HG03432 (cell line): ENCODE results near the gene ZNF384.

Experiments
- ATAC-seq: cut with Tn5 transposase; IDR thresholded peaks from one replicate; pipeline ENCODE4 v1.9.1; 2021; ENCODE audit warnings: mild to moderate bottlenecking, moderate library complexity; ENCODE audit not compliant: unreplicated experiment

Gene ZNF384

DNA sequence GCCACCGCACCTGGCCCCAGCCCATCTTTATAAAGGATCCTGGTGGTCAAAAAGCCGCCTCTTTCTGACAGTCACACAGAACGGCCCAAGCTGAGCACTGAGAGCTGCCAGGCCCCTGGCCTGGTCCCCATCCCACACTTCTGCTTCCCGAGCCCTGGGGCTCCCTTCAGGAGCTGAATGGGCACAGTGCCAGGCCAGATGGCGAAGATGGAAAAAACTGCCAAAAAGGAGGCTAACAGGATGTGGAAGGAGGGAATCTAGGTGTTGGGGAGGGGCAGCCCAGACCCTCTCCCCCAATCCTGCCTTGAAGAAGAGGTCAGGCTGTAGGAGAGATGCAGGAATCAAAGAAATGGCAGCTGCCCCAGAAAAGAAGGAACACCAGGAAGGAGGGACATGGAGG lies 58.4 kb downstream of the ZNF384 start:
- ATAC-seq, result no peak

DNA sequence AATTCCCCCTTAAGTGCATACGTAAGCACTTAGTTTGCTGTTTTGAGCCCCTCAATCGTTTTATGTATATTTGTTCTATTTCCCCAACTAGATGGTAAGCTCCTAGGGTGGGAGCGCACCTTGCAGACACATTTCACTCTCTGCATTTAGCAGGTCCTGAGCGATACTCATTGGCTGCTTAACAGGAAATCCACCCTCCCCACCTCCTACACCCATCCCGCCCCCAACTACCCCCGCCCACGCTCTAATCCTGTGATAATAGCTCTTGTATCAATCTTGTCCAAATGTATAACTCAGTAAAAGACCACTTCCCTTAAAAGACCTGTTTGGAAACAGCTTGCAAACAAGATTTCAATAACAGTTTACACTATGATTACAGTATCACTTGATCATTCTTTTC lies 61.6 kb downstream of the ZNF384 start:
- no peak for ATAC-seq

DNA sequence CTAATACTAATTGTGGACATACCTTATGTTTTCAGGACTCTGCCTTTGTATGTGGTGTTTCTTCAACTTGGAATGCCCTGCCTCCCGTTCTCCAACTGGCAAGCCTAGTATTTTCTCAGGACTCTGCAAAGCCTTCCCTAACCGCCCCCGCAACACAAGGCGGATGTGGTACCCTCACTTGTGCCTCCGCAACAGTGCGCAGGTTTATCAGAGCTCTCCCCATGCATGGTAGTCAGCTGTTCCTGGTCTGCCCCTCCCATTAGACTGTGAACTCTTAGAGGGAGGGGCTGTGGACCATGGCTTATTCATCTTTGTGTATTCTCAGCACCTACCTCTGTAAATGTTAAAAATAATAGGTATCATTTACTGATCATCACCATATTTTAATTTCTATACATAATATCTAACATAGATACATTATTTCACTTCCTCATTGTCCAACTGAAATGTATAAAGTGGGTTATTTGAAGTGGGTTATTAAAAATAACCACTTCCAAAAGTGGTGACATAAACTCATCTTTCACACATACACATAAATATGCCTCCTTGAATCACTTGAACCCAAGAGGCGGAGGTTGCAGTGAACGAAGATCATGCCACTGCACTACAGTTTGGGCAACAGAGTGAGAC lies 62.4 kb downstream of the ZNF384 start:
- no peak for ATAC-seq

DNA sequence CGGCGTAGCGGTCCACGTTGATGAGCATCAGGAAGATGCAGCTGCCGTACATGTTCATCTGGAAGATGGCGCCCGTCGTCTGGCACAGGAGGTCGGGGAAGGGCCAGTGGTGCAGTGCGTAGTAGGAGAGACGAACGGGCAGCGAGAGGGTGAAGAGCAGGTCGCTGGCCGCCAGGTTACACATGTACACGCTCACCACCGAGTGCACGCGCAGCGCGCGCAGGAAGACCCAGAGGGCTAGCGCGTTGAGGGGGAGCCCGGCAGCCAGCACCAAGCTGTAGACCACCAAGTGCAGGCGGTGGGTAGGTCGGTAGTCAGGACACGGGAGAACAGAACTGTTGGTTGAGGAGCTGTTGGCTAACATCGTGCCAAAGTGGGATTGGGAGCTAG lies 68.3 kb downstream of the ZNF384 start:
- no peak for ATAC-seq

DNA sequence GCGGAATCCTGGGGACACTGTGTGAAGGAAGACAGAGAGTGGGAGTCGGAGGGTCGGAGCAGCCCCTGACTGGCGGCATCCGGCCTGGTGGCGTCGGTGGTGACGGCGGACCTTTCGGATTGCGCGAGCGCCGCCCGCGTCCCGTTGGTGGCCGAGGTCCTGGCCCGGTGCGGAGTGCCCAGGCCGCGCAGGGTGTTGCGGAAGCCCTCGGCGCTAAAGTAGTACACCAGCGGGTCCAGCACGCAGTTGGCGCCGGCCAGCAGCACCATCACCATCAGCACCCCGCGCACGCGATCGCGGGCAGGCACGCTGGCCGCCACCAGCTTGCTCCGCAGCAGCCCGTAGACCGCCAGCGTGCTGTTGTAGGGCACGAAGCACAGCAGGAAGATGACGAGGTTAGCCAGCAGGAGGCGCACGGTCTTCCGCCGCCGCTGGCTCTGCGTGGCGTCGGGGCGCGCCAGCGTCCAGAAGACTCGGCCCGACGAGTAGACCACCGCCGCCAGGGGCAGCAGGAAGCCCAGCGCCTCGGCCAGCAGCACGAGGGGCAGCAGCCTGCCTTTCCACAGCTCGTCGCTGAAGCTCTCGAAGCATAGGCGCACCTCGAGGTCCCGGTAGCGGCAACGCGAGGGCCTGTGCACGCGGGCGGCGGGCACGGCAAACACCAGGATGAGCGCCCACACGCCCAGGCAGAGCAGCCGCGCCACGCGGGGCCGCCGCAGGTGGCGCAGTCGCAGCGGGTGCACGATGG lies 68.9 kb downstream of the ZNF384 start:
- ATAC-seq, result no peak

DNA sequence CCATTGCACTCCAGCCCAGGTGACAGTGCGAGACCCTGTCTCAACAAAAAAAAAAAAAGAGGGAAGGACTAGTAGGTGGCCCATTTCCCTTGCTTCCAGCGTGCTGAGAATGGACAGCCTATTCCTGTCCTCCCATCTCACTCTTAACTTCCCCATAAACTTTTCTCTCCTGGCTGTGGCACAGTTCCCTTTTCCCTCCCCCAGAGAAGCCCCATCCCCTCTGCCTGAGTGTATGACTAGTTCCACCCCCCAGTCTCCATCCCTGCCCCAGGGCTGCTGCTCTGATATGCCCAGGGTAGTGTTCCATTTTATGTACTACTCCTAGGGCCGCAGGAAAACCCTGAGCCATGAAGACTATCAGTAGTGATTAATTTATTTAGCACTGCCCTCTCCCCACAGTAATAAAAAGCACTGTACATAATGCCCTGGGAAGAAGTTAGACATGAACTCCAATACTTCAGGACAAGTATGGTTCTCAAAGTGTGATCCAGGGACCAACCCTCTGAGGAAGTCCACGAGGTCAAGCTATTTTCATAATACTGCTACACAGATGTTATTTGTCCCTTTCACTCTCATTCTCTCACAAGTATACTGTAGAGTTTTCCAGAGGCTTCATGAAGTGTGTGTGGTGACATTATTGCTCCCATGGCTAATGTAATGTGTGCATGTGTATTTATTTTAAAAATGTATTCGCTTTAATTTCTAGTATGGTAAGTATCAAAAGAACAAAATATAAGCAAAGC lies 70.5 kb downstream of the ZNF384 start:
- ATAC-seq, result no peak
